ENCODE measurements around the gene MACROH2A1. TPM values are rescaled to one million over a fixed set of nuclear protein-coding genes. Genes with fewer than 3 reads are reported as not detected.

The MACROH2A1 gene
- total RNA-seq, 6 donors from 2014 or later: 232 to 690 (median 355) TPM

GRCh38 chr5:135397084-135397483 lies 1.9 kb downstream of the MACROH2A1 start:
- Histone ChIP-seq H3K27ac (peak overlapping the region in 3 of 4 donors; percentile 83 to 96 (median 89)), H3K27me3 (no peaks in the 10 kb centered on the region), H3K36me3 (peaks cover 0 to 7% (median 0%) of the 10 kb centered on the region in 4 donors), H3K9me3 (no peaks in the 10 kb centered on the region), H3K4me3 (peak overlapping the region in 1 of 4 donors; percentile 88), H3K4me1 (peaks cover 55 to 73% (median 59%) of the 10 kb centered on the region in 4 donors)
- DNase-seq (no peak), ATAC-seq (ENCODE audit: low FRiP score in 2 of 2) (no peak)
- 80 to 81% methylated on average over 5 of the region's 5 CpGs for WGBS, 2 donors
- TF ChIP-seq POLR2A (IDR thresholded peaks at IDR 0.05) (no peak), POLR2AphosphoS5 (IDR thresholded peaks at IDR 0.05) (no peak), CTCF (IDR thresholded peaks at IDR 0.05) (no peak), EP300 (IDR thresholded peaks at IDR 0.05) (no peak)

GRCh38 chr5:135396459-135397055 lies 2.5 kb downstream of the MACROH2A1 start:
- H3K36me3 ChIP-seq: peaks cover 0 to 9% (median 0%) of the 10 kb centered on the region in 4 donors
- H3K27me3 ChIP-seq: no peaks in the 10 kb centered on the region
- peaks cover 58 to 79% (median 64%) of the 10 kb centered on the region in 4 donors for H3K4me1 ChIP-seq
- no peak for ATAC-seq (ENCODE audit: low FRiP score in 2 of 2)
- H3K27ac ChIP-seq: peak overlapping the region; percentile 21 to 96 (median 68)
- DNase-seq: no peak
- WGBS, 2 donors: 62 to 73% methylated on average over 4 of the region's 4 CpGs
- TF ChIP-seq POLR2A (IDR thresholded peaks at IDR 0.05) (no peak), POLR2AphosphoS5 (IDR thresholded peaks at IDR 0.05) (no peak), CTCF (IDR thresholded peaks at IDR 0.05) (no peak), EP300 (IDR thresholded peaks at IDR 0.05) (no peak)
- no peaks in the 10 kb centered on the region for H3K9me3 ChIP-seq
- peak overlapping the region in 1 of 4 donors; percentile 88 for H3K4me3 ChIP-seq

GRCh38 chr5:135395866-135396265 lies 3.2 kb downstream of the MACROH2A1 start:
- WGBS, 2 donors: 46 to 53% methylated on average over 4 of the region's 4 CpGs
- Histone ChIP-seq H3K4me1 (peaks cover 65 to 86% (median 71%) of the 10 kb centered on the region in 4 donors), H3K27me3 (no peaks in the 10 kb centered on the region), H3K4me3 (peak overlapping the region in 1 of 4 donors; percentile 88), H3K27ac (peak overlapping the region; percentile 21 to 96 (median 68)), H3K9me3 (no peaks in the 10 kb centered on the region), H3K36me3 (peaks cover 0 to 9% (median 0%) of the 10 kb centered on the region in 4 donors)
- ATAC-seq (ENCODE audit: low FRiP score in 2 of 2) (no peak), DNase-seq (no peak)
- TF ChIP-seq EP300 (IDR thresholded peaks at IDR 0.05) (no peak), CTCF (IDR thresholded peaks at IDR 0.05) (no peak), POLR2AphosphoS5 (IDR thresholded peaks at IDR 0.05) (no peak), POLR2A (IDR thresholded peaks at IDR 0.05) (no peak)

- Histone ChIP-seq H3K4me1 (peaks cover 67 to 90% (median 75%) of the 10 kb centered on the region in 4 donors), H3K36me3 (peaks cover 0 to 9% (median 0%) of the 10 kb centered on the region in 4 donors), H3K27me3 (no peaks in the 10 kb centered on the region), H3K27ac (peak overlapping the region; percentile 4 to 96 (median 52)), H3K9me3 (no peaks in the 10 kb centered on the region), H3K4me3 (no peak overlapping the region)
- TF ChIP-seq CTCF (IDR thresholded peaks at IDR 0.05) (no peak), POLR2AphosphoS5 (IDR thresholded peaks at IDR 0.05) (no peak), POLR2A (IDR thresholded peaks at IDR 0.05) (no peak), EP300 (IDR thresholded peaks at IDR 0.05) (no peak)
- ATAC-seq (ENCODE audit: low FRiP score in 2 of 2) (no peak), DNase-seq (no peak)
- 39 to 63% methylated on average over 5 of the region's 5 CpGs for WGBS, 2 donors
Observed at GRCh38 chr5:135395451-135395850, 3.6 kb downstream of the MACROH2A1 start.

- Histone ChIP-seq H3K27ac (peak overlapping the region; percentile 48 to 83 (median 70)), H3K36me3 (peaks cover 0 to 14% (median 4%) of the 10 kb centered on the region in 4 donors), H3K9me3 (no peaks in the 10 kb centered on the region), H3K4me1 (peaks cover 70 to 85% (median 76%) of the 10 kb centered on the region in 4 donors), H3K4me3 (no peak overlapping the region), H3K27me3 (no peaks in the 10 kb centered on the region)
- TF ChIP-seq EP300 (IDR thresholded peaks at IDR 0.05): no peak
- TF ChIP-seq POLR2A (IDR thresholded peaks at IDR 0.05): no peak
- TF ChIP-seq POLR2AphosphoS5 (IDR thresholded peaks at IDR 0.05): no peak
- TF ChIP-seq CTCF (IDR thresholded peaks at IDR 0.05): no peak
- ATAC-seq (ENCODE audit: low FRiP score in 2 of 2) (no peak), DNase-seq (no peak)
- 83 to 87% methylated on average over 1 of the region's 1 CpG for WGBS, 2 donors
Observed at GRCh38 chr5:135394095-135394494, 4.9 kb downstream of the MACROH2A1 start.
